PC-9 (cell line): ENCODE results near the gene CRYBB3. TPM values are rescaled to one million over a fixed set of nuclear protein-coding genes. Genes with fewer than 3 reads are reported as not detected.
A peak's percentile ranks its signal among the peaks of the same experiment; 100 is the strongest.

Source experiments
- BruUV-seq: library from RNA; stranded (reverse); fragments of 400-500 nt; replicated peaks from 2 replicates; lab custom pipeline; 2021; lab: Mats Ljungman, UMichigan
- CTCF ChIA-PET: fragments of 300-600 bp; sonication (Branson Sonifier 250); formaldehyde crosslinking; loops from one replicate; lab custom pipeline; 2022; ENCODE audit warnings: antibody characterized with exemption; lab: Charles Lee
- POLR2A ChIA-PET: fragments of 300-600 bp; sonication (Branson Sonifier 250); formaldehyde crosslinking; loops from one replicate; lab custom pipeline; 2022; ENCODE audit warnings: antibody characterized with exemption; ENCODE audit not compliant: unreplicated experiment; lab: Charles Lee
- DNase-seq, 2 experiments: peaks; one replicate each; pipeline versions ENCODE4 v3.0.0 to v3.0.0-alpha.2; 2015 to 2022; ENCODE audit warnings: mixed read lengths in 1 of 2
- H2AFZ ChIP-seq: fragments of 200-600 bp; sonication (generic); 2 replicates; pipeline ENCODE4 v1.8.1; 2017; ENCODE audit warnings: antibody characterized with exemption
- H3F3A ChIP-seq: fragments of 200-600 bp; sonication (generic); 2 replicates; pipeline ENCODE4 v1.8.1; 2017; ENCODE audit warnings: antibody characterized with exemption, mild to moderate bottlenecking, low read depth; ENCODE audit not compliant: insufficient read depth
- H3K27ac ChIP-seq: fragments of 200-600 bp; sonication (generic); 2 replicates; pipeline ENCODE4 v1.6.1; 2016; ENCODE audit warnings: mixed run types
- H3K27me3 ChIP-seq: fragments of 200-600 bp; sonication (generic); 2 replicates; pipeline ENCODE4 v1.6.1; 2016; ENCODE audit warnings: low read depth, mixed run types; ENCODE audit not compliant: insufficient read depth
- H3K36me3 ChIP-seq: fragments of 200-600 bp; sonication (generic); 2 replicates; pipeline ENCODE4 v1.6.1; 2016; ENCODE audit warnings: low read depth, mixed run types
- H3K4me1 ChIP-seq: fragments of 200-600 bp; sonication (generic); replicated peaks from 2 replicates; pipeline ENCODE4 v1.6.1; 2016; ENCODE audit warnings: mixed run types; ENCODE audit not compliant: insufficient read depth
- H3K4me2 ChIP-seq: fragments of 200-600 bp; sonication (generic); 2 replicates; pipeline ENCODE4 v1.6.1; 2017; ENCODE audit warnings: mixed run types
- H3K4me3 ChIP-seq: fragments of 200-600 bp; sonication (generic); 2 replicates; pipeline ENCODE4 v1.6.1; 2016; ENCODE audit warnings: mixed run types
- H3K79me2 ChIP-seq: fragments of 200-600 bp; sonication (generic); 2 replicates; pipeline ENCODE4 v1.6.1; 2017; ENCODE audit warnings: low read depth, mixed run types
- H3K9me2 ChIP-seq: fragments of 200-600 bp; sonication (generic); 2 replicates; pipeline ENCODE4 v1.8.1; 2017; ENCODE audit warnings: mild to moderate bottlenecking; ENCODE audit not compliant: insufficient read depth
- H3K9me3 ChIP-seq: fragments of 200-600 bp; sonication (generic); 2 replicates; pipeline ENCODE4 v1.8.1; 2016; ENCODE audit warnings: low read depth; ENCODE audit not compliant: insufficient read depth
- H4K20me1 ChIP-seq: fragments of 200-600 bp; sonication (generic); 2 replicates; pipeline ENCODE4 v1.8.1; 2017; ENCODE audit not compliant: insufficient read depth
- CTCF ChIP-seq: fragments of 200-600 bp; sonication (generic); conservative IDR thresholded peaks from 2 replicates; pipeline ENCODE4 v1.6.1; 2017; ENCODE audit warnings: mixed run types, antibody characterized with exemption, mild to moderate bottlenecking, moderate library complexity
- EZH2 ChIP-seq: fragments of 200-600 bp; sonication (generic); IDR thresholded peaks from 2 replicates; pipeline ENCODE4 v1.8.0; 2017; ENCODE audit warnings: antibody characterized with exemption, low read depth
- intact Hi-C: fragments of 100-400 bp; cut with micrococcal nuclease; formaldehyde crosslinking; loops from one replicate; pipeline ENCODE4 v1.10.0; 2022; ENCODE audit not compliant: unreplicated experiment
- total RNA-seq: library from RNA; stranded (reverse); gene quantifications from 2 replicates; pipeline ENCODE4 v1.2.3, GENCODE V29; 2021

Gene CRYBB3
- total RNA-seq, 1 experiment from 2014 or later, result 0.85 TPM

- Histone ChIP-seq H3F3A (peaks cover 10% of the 10 kb centered on the region), H3K27me3 (no peaks in the 10 kb centered on the region), H3K79me2 (no peaks in the 10 kb centered on the region), H3K9me3 (no peaks in the 10 kb centered on the region), H3K27ac (no peak overlapping the region), H3K36me3 (no peaks in the 10 kb centered on the region), H2AFZ (no peak overlapping the region), H3K4me1 (peaks cover 21% of the 10 kb centered on the region), H3K4me2 (no peak overlapping the region), H4K20me1 (peaks cover 8% of the 10 kb centered on the region), H3K9me2 (no peaks in the 10 kb centered on the region), H3K4me3 (no peak overlapping the region)
- DNase-seq, result no peak
- CTCF ChIA-PET, result interaction anchor here (0.5 kb wide), 1 partner anchor 356 kb away, joined by 4 read pairs; the partner anchor contains the start of gene SGSM1
- BruUV-seq, result no TSS peak
- TF ChIP-seq CTCF (no peak), EZH2 (no peak)
- intact Hi-C loops, result no loop called here
- POLR2A ChIA-PET, result no interaction called here
These were observed 37.1 kb upstream of the CRYBB3 start for GRCh38 chr22:25162561-25162960.

- H3K36me3 ChIP-seq, result no peaks in the 10 kb centered on the region
- H3K27ac ChIP-seq, result no peak overlapping the region
- H3F3A ChIP-seq, result peaks cover 16% of the 10 kb centered on the region; the same call in 1 of the 2 replicates
- ChIA-PET POLR2A (no interaction called here), CTCF (no interaction called here)
- intact Hi-C loops, result no loop called here
- H3K9me2 ChIP-seq, result no peaks in the 10 kb centered on the region
- no peak for DNase-seq
- no peak overlapping the region for H2AFZ ChIP-seq
- H3K4me3 ChIP-seq, result no peak overlapping the region
- H3K27me3 ChIP-seq, result no peaks in the 10 kb centered on the region
- H3K9me3 ChIP-seq, result no peaks in the 10 kb centered on the region
- H3K79me2 ChIP-seq, result no peaks in the 10 kb centered on the region
- BruUV-seq, result no TSS peak
- H4K20me1 ChIP-seq, result peaks cover 19% of the 10 kb centered on the region
- TF ChIP-seq EZH2, result no peak
- TF ChIP-seq CTCF, result no peak
- no peak overlapping the region for H3K4me2 ChIP-seq
- H3K4me1 ChIP-seq, result peaks cover 42% of the 10 kb centered on the region
These were observed 33.9 kb upstream of the CRYBB3 start for GRCh38 chr22:25165785-25166184.

- intact Hi-C loops, result no loop called here
- POLR2A ChIA-PET, result no interaction called here
- Histone ChIP-seq H4K20me1 (peaks cover 19% of the 10 kb centered on the region), H2AFZ (no peak overlapping the region), H3K27me3 (no peaks in the 10 kb centered on the region), H3K4me1 (peaks cover 42% of the 10 kb centered on the region), H3K4me3 (no peak overlapping the region), H3K27ac (no peak overlapping the region), H3K4me2 (peak overlapping the region; percentile 34), H3K36me3 (no peaks in the 10 kb centered on the region), H3K79me2 (no peaks in the 10 kb centered on the region), H3F3A (peaks cover 16% of the 10 kb centered on the region; the same call in 1 of the 2 replicates), H3K9me2 (no peaks in the 10 kb centered on the region), H3K9me3 (no peaks in the 10 kb centered on the region)
- CTCF ChIA-PET, result no interaction called here
- no peak for TF ChIP-seq EZH2
- no peak for TF ChIP-seq CTCF
- no TSS peak for BruUV-seq
- no peak for DNase-seq
These were observed 33.2 kb upstream of the CRYBB3 start for GRCh38 chr22:25166266-25167040.
